ENCODE data around the gene CD151.

Gene CD151

GRCh38 chr11:825366-826226, 7.2 kb upstream of the CD151 start:
- no peak for TF ChIP-seq POLR2A (IDR thresholded peaks at IDR 0.05; ENCODE audit: low read length)
- TF ChIP-seq GATA1 (IDR thresholded peaks at IDR 0.05; ENCODE audit: low read depth, low read length): no peak
- DNase-seq: no peak

GRCh38 chr11:826227-826621, 6.5 kb upstream of the CD151 start:
- no peak for TF ChIP-seq GATA1 (IDR thresholded peaks at IDR 0.05; ENCODE audit: low read depth, low read length)
- TF ChIP-seq POLR2A (IDR thresholded peaks at IDR 0.05; ENCODE audit: low read length): no peak
- DNase-seq: no peak

GRCh38 chr11:826836-827145, 6.0 kb upstream of the CD151 start:
- no peak for TF ChIP-seq POLR2A (IDR thresholded peaks at IDR 0.05; ENCODE audit: low read length)
- TF ChIP-seq GATA1 (IDR thresholded peaks at IDR 0.05; ENCODE audit: low read depth, low read length): no peak
- DNase-seq: no peak

DNA sequence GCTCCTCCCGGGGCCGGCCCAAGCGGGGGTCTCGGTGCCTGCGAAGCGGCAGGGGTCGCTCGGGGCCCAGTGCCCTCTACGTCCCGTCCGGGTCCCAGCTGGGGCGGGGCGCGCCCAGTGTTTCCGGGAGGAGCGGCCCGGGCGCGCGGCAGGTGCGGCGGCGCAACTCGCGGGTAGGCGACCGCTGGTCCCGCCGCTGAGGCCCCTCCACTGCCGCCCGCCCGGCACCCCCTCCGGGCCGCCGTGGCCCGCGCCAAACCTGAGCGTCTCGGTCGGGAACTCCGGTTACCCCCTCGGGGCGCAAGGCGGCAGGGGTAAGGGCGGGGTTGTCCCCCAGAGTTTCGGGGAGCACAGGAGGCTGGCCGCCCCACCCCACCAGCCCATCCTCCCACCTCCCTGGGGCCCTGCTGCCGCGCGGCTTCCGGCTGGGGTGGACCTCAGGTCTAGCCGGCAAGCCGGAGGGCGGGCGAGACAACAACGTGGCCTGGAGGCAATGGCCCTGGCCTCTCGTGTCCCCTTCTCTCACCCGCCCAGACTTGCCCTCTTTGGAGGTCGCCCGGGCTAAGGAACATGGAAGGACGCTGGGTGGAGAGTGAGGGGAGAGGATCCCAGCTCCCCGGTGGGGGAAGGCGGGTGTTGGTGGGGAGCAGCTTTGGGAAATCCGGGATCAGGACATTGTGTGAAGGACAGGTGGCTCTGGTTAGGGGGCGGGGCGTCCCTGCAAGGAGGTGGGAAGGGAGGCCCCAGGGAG, 5.4 kb upstream of the CD151 start:
- DNase-seq: no peak
- TF ChIP-seq POLR2A (IDR thresholded peaks at IDR 0.05; ENCODE audit: low read length) (no peak), GATA1 (IDR thresholded peaks at IDR 0.05; ENCODE audit: low read depth, low read length) (no peak)

- TF ChIP-seq POLR2A (IDR thresholded peaks at IDR 0.05; ENCODE audit: low read length) (no peak), GATA1 (IDR thresholded peaks at IDR 0.05; ENCODE audit: low read depth, low read length) (no peak)
Observed at GRCh38 chr11:827897-828192, 4.9 kb upstream of the CD151 start, which contains the start of gene CRACR2B. CRACR2B (plus strand) TSS chr11:827919; CDS start chr11:828608, 689 bp downstream.

DNA sequence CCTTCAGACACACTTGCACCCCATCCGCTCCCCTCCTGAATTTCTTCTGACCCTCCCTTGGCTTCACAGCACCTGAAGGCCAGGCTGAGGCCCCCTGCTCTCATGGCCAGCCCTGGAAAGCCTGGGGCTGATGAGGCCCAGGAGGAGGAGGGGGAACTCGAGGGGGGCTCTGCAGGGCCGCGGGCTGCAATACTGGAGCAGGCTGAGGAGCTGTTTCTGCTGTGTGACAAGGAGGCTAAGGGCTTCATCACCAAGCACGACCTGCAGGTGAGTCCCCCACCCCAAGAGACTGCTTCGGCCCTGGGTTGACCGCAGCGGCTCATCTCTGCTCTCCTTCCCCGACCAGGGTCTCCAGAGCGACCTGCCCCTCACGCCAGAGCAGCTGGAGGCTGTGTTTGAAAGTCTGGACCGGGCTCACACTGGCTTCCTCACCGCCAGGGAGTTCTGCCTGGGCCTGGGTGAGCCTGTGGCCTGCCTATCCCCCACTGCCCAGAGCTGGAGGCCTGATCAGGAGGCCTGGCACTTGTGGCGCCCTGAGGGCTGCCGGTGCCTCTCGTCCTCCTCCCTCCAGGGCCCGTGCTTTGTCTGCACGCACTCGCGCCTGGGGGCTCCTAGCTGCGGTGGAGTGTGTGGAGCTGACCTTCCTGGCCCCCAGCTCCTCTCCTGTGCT, 4.1 kb upstream of the CD151 start:
- DNase-seq: no peak
- TF ChIP-seq GATA1 (IDR thresholded peaks at IDR 0.05; ENCODE audit: low read depth, low read length) (no peak), POLR2A (IDR thresholded peaks at IDR 0.05; ENCODE audit: low read length) (no peak)

More at GRCh38 chr11:827897-828192, 4.9 kb upstream of the CD151 start, which contains the start of gene CRACR2B:
- DNase-seq: no peak

- TF ChIP-seq GATA1 (IDR thresholded peaks at IDR 0.05; ENCODE audit: low read depth, low read length): no peak
- TF ChIP-seq POLR2A (IDR thresholded peaks at IDR 0.05; ENCODE audit: low read length): no peak
- DNase-seq: no peak
Observed at GRCh38 chr11:829176-829846, 3.4 kb upstream of the CD151 start.

DNA sequence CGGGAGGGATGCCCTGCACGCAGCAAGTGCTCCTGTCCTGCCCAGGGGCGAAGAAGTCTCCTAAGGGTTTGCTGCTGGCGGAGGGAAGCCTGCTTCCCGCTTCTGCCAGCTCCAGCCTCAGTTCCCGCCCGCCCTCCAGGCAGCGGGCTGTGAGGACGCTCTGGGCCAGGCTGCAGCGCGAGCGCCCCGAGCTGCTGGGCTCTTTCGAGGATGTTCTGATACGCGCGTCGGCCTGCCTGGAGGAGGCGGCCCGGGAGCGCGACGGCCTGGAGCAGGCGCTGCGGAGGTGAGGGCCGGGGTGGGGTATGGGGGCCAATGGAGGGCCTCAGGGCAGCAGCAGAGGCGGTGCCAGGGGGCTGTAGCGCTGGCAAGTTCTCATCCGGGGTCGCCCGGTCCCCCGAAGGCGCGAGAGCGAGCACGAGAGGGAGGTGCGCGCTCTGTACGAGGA, 2.9 kb upstream of the CD151 start:
- no peak for TF ChIP-seq GATA1 (IDR thresholded peaks at IDR 0.05; ENCODE audit: low read depth, low read length)
- no peak for TF ChIP-seq POLR2A (IDR thresholded peaks at IDR 0.05; ENCODE audit: low read length)
- DNase-seq: no peak

DNA sequence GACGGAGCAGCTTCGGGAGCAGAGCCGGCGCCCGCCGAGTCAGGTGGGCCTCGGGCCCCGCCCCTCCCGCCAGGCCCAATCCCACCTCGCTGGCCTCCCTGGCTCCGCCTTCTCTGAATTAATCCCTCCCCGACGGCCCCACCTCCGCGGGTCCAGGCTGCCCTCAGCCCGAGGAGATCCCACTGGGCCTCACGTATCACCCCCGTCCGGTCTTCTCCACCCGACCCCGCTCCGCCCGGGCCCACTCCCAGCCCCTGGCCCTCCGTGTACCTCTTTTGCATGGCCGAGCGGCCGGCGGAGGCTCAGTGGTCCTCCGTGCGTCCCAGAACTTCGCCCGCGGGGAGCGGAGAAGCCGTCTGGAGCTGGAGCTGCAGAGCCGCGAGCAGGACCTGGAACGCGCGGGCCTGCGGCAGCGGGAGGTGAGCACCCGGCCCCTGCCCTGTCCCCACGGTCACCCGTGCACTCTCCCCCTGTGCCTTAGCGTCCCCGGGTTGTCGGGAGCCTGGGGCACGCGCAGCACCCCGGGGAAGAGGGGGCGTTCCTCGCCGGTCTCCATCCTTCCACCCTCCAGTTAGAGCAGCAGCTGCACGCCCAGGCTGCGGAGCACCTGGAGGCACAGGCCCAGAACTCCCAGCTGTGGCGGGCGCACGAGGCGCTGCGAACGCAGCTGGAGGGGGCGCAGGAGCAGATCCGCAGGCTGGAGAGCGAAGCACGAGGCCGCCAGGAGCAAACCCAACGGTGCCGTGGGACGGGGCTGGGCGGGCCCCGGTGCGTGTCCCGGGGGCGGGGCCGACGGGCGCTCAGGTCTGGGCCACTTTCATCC, 2.2 kb upstream of the CD151 start:
- DNase-seq: peak; percentile 55

DNA sequence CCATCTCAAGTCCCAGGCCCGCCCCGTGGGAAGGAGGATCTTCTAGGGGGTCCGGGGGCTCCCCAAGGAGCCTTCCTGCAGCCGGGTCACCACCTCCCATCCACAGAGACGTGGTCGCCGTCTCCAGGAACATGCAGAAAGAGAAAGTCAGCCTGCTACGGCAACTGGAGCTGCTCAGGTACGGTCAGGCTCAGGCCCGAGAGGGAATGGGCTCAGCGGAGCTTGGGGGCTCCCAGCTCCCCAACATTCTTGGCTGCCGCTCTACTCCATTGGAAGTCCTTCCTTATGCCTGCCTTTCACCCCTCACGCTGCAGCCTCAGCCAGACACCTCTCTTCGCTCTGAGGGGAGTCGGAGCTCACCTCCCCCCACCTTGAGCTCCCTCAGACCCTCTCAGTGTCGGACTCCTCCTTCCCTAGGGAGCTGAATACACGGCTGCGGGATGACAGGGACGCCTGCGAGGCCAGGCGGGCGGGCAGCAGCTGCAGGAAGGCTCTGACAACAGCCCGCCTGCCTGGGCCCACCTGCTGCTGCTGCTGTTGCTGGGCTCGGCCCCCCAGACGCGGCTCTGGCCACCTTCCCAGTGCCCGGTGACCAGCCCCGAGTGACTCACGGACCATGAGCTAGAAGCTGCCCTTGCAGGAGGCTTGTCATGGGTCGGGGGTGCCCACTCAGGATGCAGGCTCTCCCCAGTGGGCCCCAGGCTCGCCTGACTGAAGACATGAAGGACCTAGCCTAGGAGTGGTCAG, 1.5 kb upstream of the CD151 start:
- TF ChIP-seq POLR2A (IDR thresholded peaks at IDR 0.05; ENCODE audit: low read length): no peak
- no peak for DNase-seq

More for the DNA sequence above, 2.2 kb upstream of the CD151 start:
- TF ChIP-seq POLR2A (IDR thresholded peaks at IDR 0.05; ENCODE audit: low read length) (no peak), GATA1 (IDR thresholded peaks at IDR 0.05; ENCODE audit: low read depth, low read length) (no peak)

DNA sequence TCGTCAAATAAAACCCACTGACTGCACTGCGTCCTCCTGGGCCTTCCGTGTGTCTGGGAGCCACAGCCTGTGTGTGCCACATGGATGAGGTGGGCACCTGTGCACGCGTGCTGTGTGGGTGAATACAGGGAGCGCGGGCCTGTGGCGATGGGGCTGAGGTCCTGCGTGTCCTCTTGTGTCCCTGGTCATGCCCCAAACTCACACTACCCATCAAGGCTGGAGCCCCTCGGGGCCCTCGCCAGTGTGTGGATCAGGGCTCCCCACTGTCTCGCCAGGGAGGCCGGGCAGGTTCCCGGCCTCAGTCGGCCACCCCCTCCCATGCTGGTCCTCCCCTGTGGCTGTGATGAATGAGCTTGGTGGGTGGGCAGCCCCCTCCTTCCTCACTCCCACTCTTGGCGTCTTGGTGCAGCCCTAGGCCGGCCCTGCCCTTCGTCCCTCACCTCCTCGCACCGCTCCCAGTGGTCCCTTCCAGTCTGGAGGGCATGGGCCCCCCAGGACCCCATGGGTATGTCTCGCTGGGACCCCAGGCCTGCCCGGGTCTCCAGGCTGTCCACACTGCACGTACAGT, 707 bp upstream of the CD151 start:
- TF ChIP-seq POLR2A (IDR thresholded peaks at IDR 0.05; ENCODE audit: low read length): no peak
- TF ChIP-seq GATA1 (IDR thresholded peaks at IDR 0.05; ENCODE audit: low read depth, low read length): no peak
- DNase-seq: no peak

GRCh38 chr11:833114-833791, 501 bp downstream of the CD151 start:
- DNase-seq: peak; percentile 80 to 89
- no peak for TF ChIP-seq POLR2A (IDR thresholded peaks at IDR 0.05; ENCODE audit: low read length)
- no peak for TF ChIP-seq GATA1 (IDR thresholded peaks at IDR 0.05; ENCODE audit: low read depth, low read length)

Measured in erythroblast (primary cell).